D721Med (cell line): Measurements from ENCODE around the gene WEE2.

Experiments
- DNase-seq: peaks from one replicate; pipeline ENCODE4 v3.0.0; 2011; ENCODE audit warnings: low spot score; ENCODE audit not compliant: insufficient read length
- FAIRE-seq: peaks from 2 replicates; lab custom pipeline; 2011; peaks lifted over from hg19 to GRCh38; lab: Jason Lieb, UNC
- CTCF ChIP-seq: IDR thresholded peaks from 2 replicates; pipeline ENCODE4 v1.5.1; 2012; ENCODE audit warnings: mild to moderate bottlenecking, control low read depth; ENCODE audit not compliant: insufficient read depth; ENCODE audit errors: missing control alignments

WEE2 gene

GRCh38 chr7:141704741-141705140, 3.4 kb upstream of the WEE2 start:
- no peak for DNase-seq
- no peak for TF ChIP-seq CTCF
- FAIRE-seq, result no peak

- no peak for FAIRE-seq
- DNase-seq, result no peak
- TF ChIP-seq CTCF, result no peak
Observed at GRCh38 chr7:141706239-141707064, 1.7 kb upstream of the WEE2 start.

GRCh38 chr7:141709318-141709717, 1.2 kb downstream of the WEE2 start:
- no peak for FAIRE-seq
- no peak for DNase-seq
- TF ChIP-seq CTCF, result no peak

GRCh38 chr7:141709749-141710148, 1.6 kb downstream of the WEE2 start:
- TF ChIP-seq CTCF, result no peak
- FAIRE-seq, result no peak
- DNase-seq, result no peak

GRCh38 chr7:141710301-141710700, 2.1 kb downstream of the WEE2 start:
- peak; percentile 1 for TF ChIP-seq CTCF
- FAIRE-seq, result no peak

GRCh38 chr7:141712603-141713255, 4.6 kb downstream of the WEE2 start:
- FAIRE-seq (no peak), DNase-seq (no peak)
- TF ChIP-seq CTCF, result no peak

More at GRCh38 chr7:141710301-141710700, 2.1 kb downstream of the WEE2 start:
- no peak for DNase-seq

- FAIRE-seq (no peak), DNase-seq (no peak)
- no peak for TF ChIP-seq CTCF
Observed at GRCh38 chr7:141713890-141714289, 5.7 kb downstream of the WEE2 start.
